Stimulated activated CD8-positive, alpha-beta memory T cell treated with anti-CD3 and anti-CD28 coated beads, Interleukin-4, amount 100 ng/mL, for 48 hours (primary cell): Measurements from ENCODE around the gene NCK2.

Source experiments
- DNase-seq: peaks from one replicate; pipeline ENCODE4 v3.0.0-alpha.2; 2020

Gene NCK2

GRCh38 chr2:105744909-105745853 is at the start of gene NCK2:
Gene NCK2 (plus strand): TSS chr2:105744912. CDS start chr2:105855064, 110,152 bp downstream.
- DNase-seq = peak; percentile 50

GRCh38 chr2:105697781-105698449 is 46.8 kb upstream of the NCK2 start:
- DNase-seq = no peak

GRCh38 chr2:105698820-105699219 is 45.9 kb upstream of the NCK2 start:
- DNase-seq = no peak

- no peak for DNase-seq
Observed at GRCh38 chr2:105701042-105701441, 43.7 kb upstream of the NCK2 start.

- DNase-seq = no peak
Observed at GRCh38 chr2:105708697-105709096, 36.0 kb upstream of the NCK2 start.

- no peak for DNase-seq
Observed at GRCh38 chr2:105711394-105711793, 33.3 kb upstream of the NCK2 start.

GRCh38 chr2:105712166-105712915 is 32.4 kb upstream of the NCK2 start:
- DNase-seq = no peak

- no peak for DNase-seq
Observed at GRCh38 chr2:105712981-105713596, 31.6 kb upstream of the NCK2 start.

- no peak for DNase-seq
Observed at GRCh38 chr2:105714141-105714540, 30.6 kb upstream of the NCK2 start.

GRCh38 chr2:105718846-105719481 is 25.7 kb upstream of the NCK2 start:
- no peak for DNase-seq

GRCh38 chr2:105721991-105722511 is 22.7 kb upstream of the NCK2 start:
- no peak for DNase-seq

- no peak for DNase-seq
Observed at GRCh38 chr2:105722726-105723297, 21.9 kb upstream of the NCK2 start.

- DNase-seq = no peak
Observed at GRCh38 chr2:105723431-105723830, 21.3 kb upstream of the NCK2 start.

GRCh38 chr2:105725388-105725787 is 19.3 kb upstream of the NCK2 start:
- no peak for DNase-seq

- DNase-seq = no peak
Observed at GRCh38 chr2:105730170-105730569, 14.5 kb upstream of the NCK2 start.

GRCh38 chr2:105731511-105731910 is 13.2 kb upstream of the NCK2 start:
- DNase-seq = no peak

- DNase-seq = no peak
Observed at GRCh38 chr2:105732101-105732500, 12.6 kb upstream of the NCK2 start.

- DNase-seq = no peak
Observed at GRCh38 chr2:105732955-105733607, 11.6 kb upstream of the NCK2 start.

- DNase-seq = no peak
Observed at GRCh38 chr2:105733875-105734274, 10.8 kb upstream of the NCK2 start.

GRCh38 chr2:105734762-105735538 is 9.8 kb upstream of the NCK2 start:
- no peak for DNase-seq
